HAP-1 (cell line): ENCODE measurements around the gene SLIT1.
A peak's percentile ranks its signal among the peaks of the same experiment; 100 is the strongest.

Source experiments
- DNase-seq, 2 experiments: peaks; one replicate each; pipeline ENCODE4 v3.0.0-alpha.2; 2016 to 2020; ENCODE audit warnings: low spot score in 2 of 2
- H3K27me3 ChIP-seq: fragments of 250-450 bp; sonication (Bioruptor Pico); 2 replicates; pipeline ENCODE4 v1.5.1; 2020; ENCODE audit warnings: low read depth, mild to moderate bottlenecking, moderate library complexity
- H3K36me3 ChIP-seq: fragments of 250-450 bp; sonication (Bioruptor Pico); replicated peaks from 2 replicates; pipeline ENCODE4 v1.5.1; 2020; ENCODE audit warnings: mild to moderate bottlenecking
- H3K4me1 ChIP-seq: fragments of 250-450 bp; sonication (Bioruptor Pico); 2 replicates; pipeline ENCODE4 v1.5.1; 2020; ENCODE audit warnings: mild to moderate bottlenecking
- H3K4me3 ChIP-seq: fragments of 250-450 bp; sonication (Bioruptor Pico); 2 replicates; pipeline ENCODE4 v1.5.1; 2020; ENCODE audit warnings: mild to moderate bottlenecking, moderate library complexity
- H3K9me3 ChIP-seq: fragments of 250-450 bp; sonication (Bioruptor Pico); 2 replicates; pipeline ENCODE4 v1.5.1; 2020; ENCODE audit warnings: mild to moderate bottlenecking, moderate library complexity
- in situ Hi-C: fragments of 300-500 bp; cut with MboI; formaldehyde crosslinking; loops from 3 replicates; pipeline ENCODE4 v1.14.3; 2020; ENCODE audit warnings: low sequenced_read_pairs, inconsistent platforms, mixed read lengths

Gene SLIT1

DNA sequence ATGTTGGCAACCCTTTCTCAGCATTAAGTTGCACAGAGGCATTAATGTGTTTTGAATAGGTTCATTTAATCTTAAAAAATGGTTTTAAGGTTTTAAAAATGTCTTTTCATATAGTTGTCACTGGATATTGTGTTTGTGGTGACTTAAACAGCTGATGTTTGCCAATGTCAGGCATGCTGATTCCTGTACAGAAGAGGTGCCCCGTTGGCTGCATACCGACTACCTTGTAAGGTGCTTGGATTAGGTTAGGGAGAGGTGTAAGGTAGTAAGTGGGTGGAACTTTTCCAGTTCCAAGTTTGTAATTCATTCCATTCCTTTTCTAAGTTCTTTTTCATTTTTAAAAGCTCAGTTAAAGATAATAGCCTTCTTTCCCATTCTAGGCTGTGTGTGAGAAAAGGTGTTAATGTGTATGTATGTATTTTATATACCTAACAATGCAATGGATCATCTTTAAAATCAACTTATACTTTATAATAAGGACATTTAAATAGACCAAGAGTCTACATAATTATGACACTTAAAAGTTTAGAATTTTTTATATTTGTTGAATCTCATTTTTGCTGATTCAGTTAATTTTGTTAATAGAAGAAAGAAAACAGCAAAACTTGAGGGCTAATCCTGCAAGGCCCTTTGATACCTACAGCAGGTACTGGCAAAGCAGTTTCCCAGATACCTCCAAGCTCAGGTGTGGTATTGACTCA lies 198.5 kb downstream of the SLIT1 start:
- Histone ChIP-seq H3K4me1 (peaks cover 8% of the 10 kb centered on the region), H3K4me3 (no peak overlapping the region), H3K36me3 (no peaks in the 10 kb centered on the region), H3K27me3 (no peaks in the 10 kb centered on the region), H3K9me3 (no peaks in the 10 kb centered on the region)
- in situ Hi-C loops, result no loop called here
- no peak for DNase-seq

DNA sequence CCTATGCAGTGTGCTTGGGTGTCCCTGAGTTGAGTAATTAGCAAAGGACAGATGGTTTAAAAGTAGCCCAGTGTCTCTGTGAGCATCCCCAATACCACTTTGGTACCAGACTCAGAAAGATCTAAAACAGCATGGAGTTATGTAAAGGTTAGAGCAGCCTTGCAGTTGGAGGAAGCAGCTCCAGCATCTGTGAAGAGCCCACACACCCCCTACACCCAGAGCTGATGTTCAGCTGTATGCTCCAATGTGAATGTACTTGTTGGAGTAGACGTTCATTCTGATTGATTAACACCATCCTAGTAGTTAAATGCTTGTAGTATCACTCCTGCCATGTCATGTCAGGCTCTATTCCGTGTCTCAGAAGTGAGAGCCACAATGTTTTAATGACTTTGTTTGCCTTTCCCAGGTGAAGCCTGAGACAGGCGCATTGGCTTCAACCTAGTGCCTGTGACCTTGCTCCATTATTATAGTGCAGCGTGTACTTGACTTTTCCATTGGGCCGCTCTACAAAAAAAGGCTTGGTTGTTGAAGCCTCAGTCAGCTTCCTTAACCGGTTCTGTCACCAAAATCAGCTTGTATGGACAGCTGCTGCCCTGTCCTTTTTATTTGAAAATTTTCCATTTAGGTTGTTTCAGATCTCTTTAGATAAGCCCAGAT lies 199.4 kb downstream of the SLIT1 start:
- H3K27me3 ChIP-seq, result no peaks in the 10 kb centered on the region
- DNase-seq, result peak in 1 of 2 experiments; percentile 12
- no peak overlapping the region for H3K4me3 ChIP-seq
- peaks cover 6% of the 10 kb centered on the region for H3K36me3 ChIP-seq
- H3K9me3 ChIP-seq, result no peaks in the 10 kb centered on the region
- in situ Hi-C loops, result no loop called here
- peaks cover 8% of the 10 kb centered on the region for H3K4me1 ChIP-seq

DNA sequence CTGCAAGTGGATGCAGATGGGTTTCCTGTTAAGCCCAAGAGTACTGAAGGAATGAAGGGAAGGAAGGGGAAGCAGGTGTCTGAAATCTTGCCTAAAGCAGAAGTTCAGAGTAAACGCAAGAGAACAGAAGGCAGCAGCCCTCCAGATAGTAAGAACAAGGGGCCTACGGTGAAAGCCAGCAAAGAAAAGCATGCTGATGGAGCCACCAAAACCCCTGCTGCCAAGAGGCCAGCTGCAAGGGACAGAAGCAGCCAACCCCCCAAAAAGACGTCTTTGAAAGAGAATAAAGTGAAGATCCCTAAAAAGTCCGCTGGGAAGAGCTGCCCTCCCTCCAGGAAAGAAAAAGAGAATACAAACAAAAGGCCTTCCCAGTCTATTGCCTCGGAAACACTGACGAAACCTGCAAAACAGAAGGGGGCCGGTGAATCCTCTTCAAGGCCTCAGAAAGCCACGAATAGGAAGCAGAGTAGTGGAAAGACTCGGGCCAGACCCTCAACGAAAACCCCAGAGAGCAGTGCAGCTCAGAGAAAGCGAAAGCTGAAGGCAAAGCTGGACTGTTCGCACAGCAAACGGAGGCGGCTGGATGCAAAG lies 201.1 kb downstream of the SLIT1 start:
- Histone ChIP-seq H3K9me3 (no peaks in the 10 kb centered on the region), H3K4me3 (no peak overlapping the region), H3K27me3 (no peaks in the 10 kb centered on the region), H3K4me1 (peaks cover 8% of the 10 kb centered on the region), H3K36me3 (peaks cover 12% of the 10 kb centered on the region)
- no peak for DNase-seq
- in situ Hi-C loops, result no loop called here

DNA sequence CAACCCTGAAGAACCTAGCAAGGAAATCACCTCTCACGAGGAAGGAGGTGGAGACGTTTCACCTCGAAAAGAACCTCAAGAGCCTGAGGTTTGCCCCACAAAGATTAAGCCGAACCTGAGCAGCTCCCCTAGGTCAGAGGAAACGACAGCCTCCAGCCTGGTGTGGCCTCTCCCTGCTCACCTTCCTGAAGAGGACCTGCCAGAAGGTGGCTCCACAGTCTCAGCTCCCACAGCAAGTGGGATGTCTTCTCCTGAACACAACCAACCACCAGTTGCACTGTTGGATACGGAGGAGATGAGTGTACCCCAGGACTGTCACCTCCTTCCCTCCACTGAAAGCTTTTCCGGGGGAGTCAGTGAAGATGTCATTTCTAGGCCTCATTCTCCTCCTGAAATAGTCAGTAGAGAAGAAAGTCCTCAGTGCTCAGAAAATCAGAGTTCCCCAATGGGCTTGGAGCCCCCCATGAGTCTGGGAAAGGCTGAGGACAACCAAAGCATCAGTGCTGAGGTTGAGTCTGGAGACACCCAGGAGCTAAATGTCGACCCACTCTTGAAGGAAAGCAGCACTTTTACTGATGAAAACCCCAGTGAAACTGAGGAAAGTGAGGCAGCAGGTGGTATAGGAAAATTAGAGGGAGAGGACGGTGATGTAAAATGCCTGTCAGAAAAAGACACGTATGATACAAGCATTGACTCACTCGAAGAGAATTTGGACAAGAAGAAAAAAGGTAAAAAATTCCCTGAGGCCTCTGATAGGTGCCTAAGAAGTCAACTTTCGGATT lies 203.4 kb downstream of the SLIT1 start:
- no peak for DNase-seq
- no peaks in the 10 kb centered on the region for H3K9me3 ChIP-seq
- no peaks in the 10 kb centered on the region for H3K27me3 ChIP-seq
- H3K4me3 ChIP-seq, result no peak overlapping the region
- peaks cover 8% of the 10 kb centered on the region for H3K4me1 ChIP-seq
- peaks cover 12% of the 10 kb centered on the region for H3K36me3 ChIP-seq
- in situ Hi-C loops, result no loop called here

DNA sequence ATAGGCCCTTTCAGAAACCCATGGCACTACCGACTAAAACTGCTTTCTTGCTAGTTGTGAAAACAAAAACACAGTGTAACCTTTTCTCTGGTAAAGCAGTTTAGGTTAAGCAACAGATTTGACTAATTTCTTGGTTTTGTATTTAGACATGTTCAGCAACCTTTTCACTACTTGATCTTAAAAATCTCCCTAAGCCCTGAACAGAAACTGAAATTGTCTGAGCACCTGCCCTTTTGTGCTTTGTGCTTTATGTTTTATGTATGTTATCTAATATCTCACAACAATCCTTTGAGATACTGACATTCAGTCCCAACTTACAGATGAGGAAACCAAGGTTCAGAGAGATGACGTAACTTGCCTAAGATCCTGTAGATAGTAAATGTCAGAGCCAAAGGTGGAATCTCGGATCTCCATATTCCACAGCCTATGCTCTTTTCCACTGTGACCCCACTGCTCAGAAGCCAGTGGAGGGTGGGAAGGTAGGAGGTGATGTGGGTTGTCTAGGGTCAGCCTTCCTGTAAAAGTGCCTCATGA lies 207.1 kb downstream of the SLIT1 start:
- Histone ChIP-seq H3K4me1 (no peaks in the 10 kb centered on the region), H3K27me3 (no peaks in the 10 kb centered on the region), H3K4me3 (no peak overlapping the region), H3K36me3 (peaks cover 12% of the 10 kb centered on the region), H3K9me3 (no peaks in the 10 kb centered on the region)
- in situ Hi-C loops, result no loop called here
- no peak for DNase-seq

DNA sequence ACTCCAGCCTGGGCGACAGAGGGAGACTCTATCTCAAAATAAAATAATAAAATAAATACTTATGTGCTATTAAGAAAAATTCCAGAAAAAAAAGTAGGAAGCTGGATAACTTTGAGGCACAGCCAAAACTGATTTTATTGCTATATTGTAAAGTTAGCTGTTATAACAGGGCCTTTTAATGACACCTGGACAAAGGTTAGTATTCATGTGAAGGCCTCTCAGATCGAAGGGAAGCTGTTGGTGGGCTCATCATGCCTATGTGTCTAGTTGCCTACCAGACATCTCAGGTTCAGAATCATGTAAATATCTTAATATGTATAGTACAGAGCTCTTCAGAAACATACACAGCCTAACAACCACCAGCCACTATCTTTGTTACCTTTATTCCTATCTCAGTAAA lies 210.6 kb downstream of the SLIT1 start:
- in situ Hi-C loops, result no loop called here
- no peak overlapping the region for H3K4me3 ChIP-seq
- no peaks in the 10 kb centered on the region for H3K36me3 ChIP-seq
- no peak for DNase-seq
- H3K9me3 ChIP-seq, result no peaks in the 10 kb centered on the region
- no peaks in the 10 kb centered on the region for H3K27me3 ChIP-seq
- no peaks in the 10 kb centered on the region for H3K4me1 ChIP-seq

DNA sequence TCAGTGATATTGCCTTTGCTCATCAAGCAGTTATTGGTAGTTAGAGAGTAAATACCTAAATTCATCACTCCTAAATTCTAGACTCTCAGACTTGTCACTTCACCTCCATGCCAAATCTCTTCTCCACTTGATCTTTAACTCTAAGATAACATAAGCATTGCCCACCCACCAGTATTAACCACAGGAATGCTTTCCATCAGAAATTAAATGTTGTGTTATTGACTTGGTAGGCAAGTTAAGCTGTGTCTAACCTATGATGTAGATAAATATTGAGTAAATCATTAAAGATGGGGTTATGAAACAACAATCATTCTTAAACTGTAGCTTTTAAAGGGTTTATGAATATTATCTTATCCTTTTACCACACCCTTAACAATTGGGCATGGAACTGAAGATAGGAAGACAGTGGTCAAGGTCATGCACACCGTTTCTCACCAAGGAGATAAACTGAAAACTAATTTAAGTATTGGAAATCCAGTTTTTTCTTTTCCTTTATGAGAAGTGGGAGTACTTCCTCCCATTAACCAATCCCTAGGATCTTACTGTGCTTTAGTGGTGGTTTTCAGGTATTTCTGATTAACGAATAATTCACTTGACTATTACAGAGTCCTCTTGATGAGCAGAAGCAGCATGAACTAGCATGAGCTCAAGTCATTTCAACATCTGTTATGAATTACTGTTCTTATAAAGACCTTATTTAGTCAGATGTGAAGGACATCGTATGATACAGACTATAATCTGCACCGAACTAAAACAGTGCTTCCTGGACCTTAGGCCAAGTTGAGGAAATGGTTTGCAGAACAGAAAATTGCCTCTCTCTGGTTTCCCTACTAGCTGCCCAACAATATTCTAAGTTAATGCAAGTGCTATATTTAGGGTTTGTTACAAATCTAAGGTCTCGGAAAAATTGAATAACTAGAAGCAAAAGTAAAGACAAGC lies 211.7 kb downstream of the SLIT1 start:
- no peak for DNase-seq
- in situ Hi-C loops, result no loop called here
- no peaks in the 10 kb centered on the region for H3K27me3 ChIP-seq
- no peaks in the 10 kb centered on the region for H3K4me1 ChIP-seq
- H3K4me3 ChIP-seq, result no peak overlapping the region
- no peaks in the 10 kb centered on the region for H3K9me3 ChIP-seq
- H3K36me3 ChIP-seq, result no peaks in the 10 kb centered on the region

DNA sequence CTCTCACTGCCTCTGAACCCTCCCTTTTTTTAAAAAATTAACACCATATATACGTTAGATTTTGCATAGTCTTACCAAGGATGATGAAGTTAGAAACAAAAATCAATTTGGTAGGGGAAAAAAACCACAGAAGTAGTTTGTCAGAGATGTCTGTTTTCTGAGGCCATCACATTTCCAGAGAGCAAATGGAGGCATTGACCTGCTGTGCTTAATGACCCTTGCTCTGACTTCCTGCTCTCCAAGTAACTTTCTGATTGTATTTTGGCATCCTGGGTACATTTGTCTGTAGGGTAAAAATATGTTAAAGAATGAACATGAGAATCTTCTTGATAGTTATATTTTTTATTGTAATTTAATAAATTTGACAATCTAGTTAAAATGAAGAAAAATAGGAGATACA lies 213.5 kb downstream of the SLIT1 start:
- Histone ChIP-seq H3K4me1 (no peaks in the 10 kb centered on the region), H3K27me3 (no peaks in the 10 kb centered on the region), H3K4me3 (no peak overlapping the region), H3K36me3 (no peaks in the 10 kb centered on the region), H3K9me3 (no peaks in the 10 kb centered on the region)
- in situ Hi-C loops, result no loop called here
- no peak for DNase-seq

DNA sequence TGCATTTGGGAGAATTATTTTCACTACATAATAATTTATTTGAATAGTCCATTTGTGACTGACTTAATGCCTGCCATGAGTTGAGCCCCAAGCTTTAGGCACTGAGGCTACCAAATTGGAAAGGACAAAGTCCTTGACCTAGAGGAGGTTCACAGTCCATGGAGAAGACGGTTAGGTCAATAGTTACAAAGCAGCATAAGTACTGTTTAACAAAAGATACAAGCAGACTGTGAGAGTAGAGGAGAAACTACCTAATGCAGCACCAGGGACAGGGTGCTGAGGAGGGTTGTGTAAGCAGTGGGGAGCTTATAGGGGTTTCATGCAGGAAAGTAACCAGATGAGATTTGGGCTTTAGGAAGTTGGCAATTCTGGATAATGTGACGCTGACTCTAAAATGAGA lies 214.4 kb downstream of the SLIT1 start:
- no peaks in the 10 kb centered on the region for H3K4me1 ChIP-seq
- no peaks in the 10 kb centered on the region for H3K27me3 ChIP-seq
- DNase-seq, result no peak
- H3K36me3 ChIP-seq, result no peaks in the 10 kb centered on the region
- in situ Hi-C loops, result no loop called here
- no peaks in the 10 kb centered on the region for H3K9me3 ChIP-seq
- H3K4me3 ChIP-seq, result no peak overlapping the region

DNA sequence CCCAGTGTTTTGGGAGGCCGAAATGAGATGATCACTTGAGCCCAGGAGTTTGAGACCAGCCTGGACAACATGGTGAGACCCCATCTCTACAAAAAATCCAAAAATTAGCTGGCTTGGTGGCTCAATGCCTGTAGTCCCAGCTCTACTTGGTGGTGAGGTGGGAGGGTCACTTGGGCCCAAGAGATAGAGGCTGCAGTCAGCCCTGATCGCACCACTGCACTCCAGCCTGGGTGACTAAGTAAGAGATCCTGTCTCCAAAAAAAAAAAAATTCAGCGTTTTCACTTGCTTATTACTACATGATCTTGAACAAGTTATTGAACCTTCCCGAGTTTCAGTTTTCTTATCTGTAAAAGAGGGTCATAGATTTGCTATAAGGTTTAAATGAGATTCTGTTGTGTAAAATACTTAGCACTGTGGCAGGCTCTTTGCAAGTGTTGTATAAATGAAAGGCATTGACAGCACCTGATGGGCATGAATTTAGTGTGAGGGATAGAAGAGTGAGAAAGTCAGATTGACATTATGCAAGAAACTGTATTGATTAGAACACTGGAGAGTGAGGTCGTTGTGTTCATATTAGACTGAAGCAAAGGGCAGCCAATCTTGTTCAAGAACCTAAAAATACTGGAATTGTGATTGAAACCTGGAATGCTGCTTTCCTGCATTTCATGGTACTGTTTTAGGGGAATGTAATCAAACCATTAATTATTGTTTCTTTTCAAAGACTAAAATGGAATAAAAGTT lies 216.9 kb downstream of the SLIT1 start:
- in situ Hi-C loops, result no loop called here
- Histone ChIP-seq H3K4me1 (no peaks in the 10 kb centered on the region), H3K27me3 (no peaks in the 10 kb centered on the region), H3K9me3 (no peaks in the 10 kb centered on the region), H3K4me3 (no peak overlapping the region), H3K36me3 (no peaks in the 10 kb centered on the region)
- no peak for DNase-seq

DNA sequence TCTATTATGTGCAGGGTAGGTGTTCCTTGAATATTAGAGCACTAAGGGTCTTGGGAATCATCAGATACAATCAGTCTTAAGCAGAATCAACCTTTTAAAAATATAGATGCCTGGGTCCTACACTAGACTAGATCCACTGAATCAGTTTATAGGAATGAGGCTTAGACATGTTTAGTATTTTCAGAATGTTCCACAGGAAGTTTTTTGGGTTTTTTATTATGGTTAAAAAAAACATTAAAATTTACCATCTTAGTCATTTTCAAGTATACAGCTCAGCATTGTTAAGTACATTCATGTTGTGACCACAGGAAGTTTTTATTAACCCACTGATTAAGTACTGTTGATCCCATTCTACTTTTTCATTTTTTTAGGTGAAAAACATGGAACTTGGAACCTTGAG lies 217.9 kb downstream of the SLIT1 start:
- Histone ChIP-seq H3K36me3 (no peaks in the 10 kb centered on the region), H3K4me1 (no peaks in the 10 kb centered on the region), H3K9me3 (no peaks in the 10 kb centered on the region), H3K4me3 (no peak overlapping the region), H3K27me3 (no peaks in the 10 kb centered on the region)
- in situ Hi-C loops, result no loop called here
- DNase-seq, result no peak

DNA sequence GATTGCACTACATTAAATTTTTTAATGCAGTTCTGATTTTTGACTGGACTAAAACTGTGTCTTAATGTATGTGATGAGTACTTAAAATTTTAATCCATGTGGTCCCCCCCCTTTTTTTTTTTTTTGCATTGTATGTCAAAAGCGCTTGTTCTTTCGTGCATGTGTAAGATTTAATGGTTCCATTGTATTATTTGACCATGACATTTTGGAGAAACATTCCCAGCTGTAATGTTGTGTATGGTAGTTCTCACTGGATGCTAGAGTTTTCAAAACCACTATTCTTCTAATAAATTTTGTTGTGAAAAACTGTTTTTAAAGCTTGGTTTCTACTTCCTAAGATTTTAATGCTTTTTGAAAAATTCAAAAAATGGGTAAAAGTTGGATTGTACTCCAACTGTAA lies 221.6 kb downstream of the SLIT1 start:
- H3K27me3 ChIP-seq, result no peaks in the 10 kb centered on the region
- no peaks in the 10 kb centered on the region for H3K4me1 ChIP-seq
- H3K9me3 ChIP-seq, result no peaks in the 10 kb centered on the region
- in situ Hi-C loops, result no loop called here
- DNase-seq, result no peak
- H3K36me3 ChIP-seq, result no peaks in the 10 kb centered on the region
- H3K4me3 ChIP-seq, result no peak overlapping the region
